Nephron progenitor cell (in vitro differentiated cells): ENCODE results near the gene PPP1R1B.

Experiments used
- DNase-seq: peaks from one replicate; pipeline ENCODE4 v3.0.0; 2021
- H3K27ac Mint-ChIP-seq: 2 replicates; pipeline ENCODE4 v1.8.0; 2021; ENCODE audit warnings: mild to moderate bottlenecking, moderate library complexity, mixed read lengths
- H3K27me3 Mint-ChIP-seq: 2 replicates; pipeline ENCODE4 v1.8.0; 2021; ENCODE audit warnings: mild to moderate bottlenecking, low read depth, mixed read lengths; ENCODE audit not compliant: poor library complexity
- H3K36me3 Mint-ChIP-seq: 2 replicates; pipeline ENCODE4 v1.8.0; 2021; ENCODE audit warnings: low read depth, mixed read lengths
- H3K4me1 Mint-ChIP-seq: 2 replicates; pipeline ENCODE4 v1.8.0; 2021; ENCODE audit warnings: mixed read lengths
- H3K4me3 Mint-ChIP-seq: 2 replicates; pipeline ENCODE4 v1.8.0; 2021; ENCODE audit warnings: mild to moderate bottlenecking, moderate library complexity, mixed read lengths
- H3K9me3 Mint-ChIP-seq: 2 replicates; pipeline ENCODE4 v1.8.0; 2021; ENCODE audit warnings: mild to moderate bottlenecking, moderate library complexity, mixed read lengths
- TF ChIP-seq, protein P1 (sequence below): fragments of 200-600 bp; sonication (generic); IDR thresholded peaks from 2 replicates; pipeline ENCODE4 v1.5.0; 2021; ENCODE audit warnings: antibody characterized with exemption

PPP1R1B gene

GRCh38 chr17:39648616-39649366 is 22.0 kb downstream of the PPP1R1B start:
- Mint-ChIP-seq H3K9me3 (no peaks in the 10 kb centered on the region), H3K4me1 (peaks cover 71% of the 10 kb centered on the region), H3K4me3 (no peak overlapping the region), H3K27me3 (peaks cover 7% of the 10 kb centered on the region), H3K27ac (no peak overlapping the region), H3K36me3 (peaks cover 4% of the 10 kb centered on the region)
- no peak for DNase-seq
- TF ChIP-seq, protein P1, sequence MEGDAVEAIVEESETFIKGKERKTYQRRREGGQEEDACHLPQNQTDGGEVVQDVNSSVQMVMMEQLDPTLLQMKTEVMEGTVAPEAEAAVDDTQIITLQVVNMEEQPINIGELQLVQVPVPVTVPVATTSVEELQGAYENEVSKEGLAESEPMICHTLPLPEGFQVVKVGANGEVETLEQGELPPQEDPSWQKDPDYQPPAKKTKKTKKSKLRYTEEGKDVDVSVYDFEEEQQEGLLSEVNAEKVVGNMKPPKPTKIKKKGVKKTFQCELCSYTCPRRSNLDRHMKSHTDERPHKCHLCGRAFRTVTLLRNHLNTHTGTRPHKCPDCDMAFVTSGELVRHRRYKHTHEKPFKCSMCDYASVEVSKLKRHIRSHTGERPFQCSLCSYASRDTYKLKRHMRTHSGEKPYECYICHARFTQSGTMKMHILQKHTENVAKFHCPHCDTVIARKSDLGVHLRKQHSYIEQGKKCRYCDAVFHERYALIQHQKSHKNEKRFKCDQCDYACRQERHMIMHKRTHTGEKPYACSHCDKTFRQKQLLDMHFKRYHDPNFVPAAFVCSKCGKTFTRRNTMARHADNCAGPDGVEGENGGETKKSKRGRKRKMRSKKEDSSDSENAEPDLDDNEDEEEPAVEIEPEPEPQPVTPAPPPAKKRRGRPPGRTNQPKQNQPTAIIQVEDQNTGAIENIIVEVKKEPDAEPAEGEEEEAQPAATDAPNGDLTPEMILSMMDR = no peak

DNA sequence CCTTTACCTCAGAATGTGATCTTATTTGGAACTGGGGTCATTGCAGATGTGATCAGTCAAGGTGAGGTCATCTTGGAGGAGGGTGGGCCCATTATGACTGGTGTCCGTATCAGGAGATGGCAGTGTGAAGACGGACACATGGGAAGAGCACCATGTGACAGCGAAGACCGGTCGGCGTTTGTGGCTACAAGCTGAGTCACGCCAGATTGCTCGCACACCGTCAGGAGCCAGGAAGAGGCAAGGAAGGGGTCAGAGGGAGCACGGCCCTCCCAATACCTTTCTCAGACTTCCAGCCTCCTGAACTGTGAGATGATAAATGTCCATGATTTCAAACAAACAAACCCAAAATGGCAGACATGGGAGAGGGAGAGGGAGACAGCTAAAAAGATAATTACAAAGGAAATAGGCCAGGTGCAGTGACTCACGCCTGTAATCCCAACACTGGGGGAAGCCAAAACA is 23.4 kb downstream of the PPP1R1B start:
- H3K9me3 Mint-ChIP-seq = no peaks in the 10 kb centered on the region
- DNase-seq = no peak
- TF ChIP-seq, protein P1 = no peak
- peaks cover 69% of the 10 kb centered on the region for H3K4me1 Mint-ChIP-seq
- H3K4me3 Mint-ChIP-seq = peak overlapping the region; percentile 21
- peaks cover 4% of the 10 kb centered on the region for H3K36me3 Mint-ChIP-seq
- peaks cover 7% of the 10 kb centered on the region for H3K27me3 Mint-ChIP-seq
- peak overlapping the region; percentile 95 for H3K27ac Mint-ChIP-seq

DNA sequence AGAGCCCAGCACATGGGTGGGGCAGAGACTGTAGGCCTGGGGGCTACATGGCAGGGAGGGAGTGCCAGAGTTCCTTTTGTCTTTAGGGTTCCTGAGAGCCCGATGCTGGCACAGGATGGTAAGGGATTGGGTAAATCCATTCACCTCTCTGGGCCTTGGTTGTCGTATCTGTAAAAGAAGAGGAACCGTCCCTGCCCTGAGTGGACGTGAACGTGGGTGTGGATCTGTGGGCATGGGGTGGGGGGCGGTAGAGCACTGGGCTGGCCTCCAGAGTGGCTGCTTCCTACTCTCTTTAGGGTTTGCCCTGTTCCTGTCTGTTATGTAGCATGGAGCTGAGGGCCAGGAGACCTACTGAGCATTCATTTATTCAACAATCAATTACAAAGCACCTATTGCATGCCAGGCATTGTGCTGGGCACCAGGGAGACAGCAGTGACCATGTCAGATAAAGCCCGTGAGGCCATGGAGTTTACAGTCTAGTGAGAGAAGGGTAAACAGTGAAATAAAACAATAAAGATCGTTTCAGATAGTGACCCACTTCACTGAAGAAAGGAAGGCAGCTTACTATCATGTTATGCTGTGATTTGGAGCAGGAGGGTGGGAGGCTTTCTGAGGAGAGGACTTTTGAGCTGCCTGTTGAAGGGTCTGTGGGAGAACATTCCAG is 25.3 kb downstream of the PPP1R1B start:
- peaks cover 7% of the 10 kb centered on the region for H3K27me3 Mint-ChIP-seq
- H3K4me3 Mint-ChIP-seq = peak overlapping the region; percentile 59
- H3K9me3 Mint-ChIP-seq = no peaks in the 10 kb centered on the region
- no peak for DNase-seq
- H3K36me3 Mint-ChIP-seq = peaks cover 8% of the 10 kb centered on the region
- peaks cover 76% of the 10 kb centered on the region for H3K4me1 Mint-ChIP-seq
- peak overlapping the region; percentile 96 for H3K27ac Mint-ChIP-seq
- TF ChIP-seq, protein P1 = no peak

DNA sequence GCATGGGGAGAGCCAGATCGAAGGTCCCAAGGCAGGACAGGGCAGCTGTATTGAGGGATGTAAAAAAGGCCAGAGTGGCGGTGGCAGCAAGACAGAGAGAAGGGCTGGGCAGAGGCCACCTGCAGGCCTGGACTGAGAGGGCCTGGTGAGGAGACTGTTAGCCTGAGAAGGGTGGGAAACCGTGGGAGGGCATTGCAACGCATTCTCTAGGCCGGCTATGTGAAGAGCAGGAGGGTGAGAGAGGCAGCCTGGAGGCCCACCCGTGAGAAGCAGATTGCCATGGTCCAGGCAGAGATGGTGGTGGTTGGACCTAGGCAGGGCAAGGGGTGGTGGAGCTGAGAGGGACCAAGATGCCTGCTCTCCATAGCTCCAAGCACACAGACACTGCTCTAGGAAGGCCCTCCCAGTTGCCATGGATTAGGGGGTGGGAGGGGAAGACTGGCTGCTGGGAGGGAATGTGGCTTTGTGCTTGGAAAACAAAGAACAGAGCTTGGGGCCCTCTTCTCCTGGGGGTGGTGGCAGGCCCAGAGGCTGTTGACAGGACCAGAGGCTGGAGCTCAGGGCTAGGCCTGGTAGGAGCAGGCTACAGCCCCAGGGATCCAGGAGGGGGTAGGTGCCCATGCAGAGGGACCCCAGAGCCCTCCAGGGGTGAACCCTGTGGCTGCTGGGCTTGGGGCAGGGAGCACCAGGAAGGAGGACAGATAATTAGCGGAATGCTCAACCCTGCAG is 26.0 kb downstream of the PPP1R1B start:
- H3K4me1 Mint-ChIP-seq = peaks cover 77% of the 10 kb centered on the region
- H3K36me3 Mint-ChIP-seq = peaks cover 8% of the 10 kb centered on the region
- H3K27ac Mint-ChIP-seq = peak overlapping the region; percentile 96
- no peak for DNase-seq
- H3K27me3 Mint-ChIP-seq = peaks cover 7% of the 10 kb centered on the region
- H3K9me3 Mint-ChIP-seq = no peaks in the 10 kb centered on the region
- peak overlapping the region; percentile 59 for H3K4me3 Mint-ChIP-seq
- TF ChIP-seq, protein P1 = no peak

DNA sequence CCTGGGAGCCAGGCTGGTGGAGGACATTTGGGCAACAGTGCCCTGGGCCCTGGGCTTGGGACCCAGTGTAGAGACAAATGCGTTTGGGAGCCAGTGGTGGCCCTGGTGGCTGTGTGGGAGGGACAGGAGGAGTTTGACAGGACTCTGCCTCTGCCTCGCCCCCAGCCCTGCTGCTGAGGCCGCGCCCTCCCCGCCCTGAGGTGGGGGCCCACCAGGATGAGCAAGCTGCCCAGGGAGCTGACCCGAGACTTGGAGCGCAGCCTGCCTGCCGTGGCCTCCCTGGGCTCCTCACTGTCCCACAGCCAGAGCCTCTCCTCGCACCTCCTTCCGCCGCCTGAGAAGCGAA is 26.5 kb downstream of the PPP1R1B start:
- Mint-ChIP-seq H3K36me3 (peaks cover 8% of the 10 kb centered on the region), H3K27ac (no peak overlapping the region), H3K27me3 (peaks cover 7% of the 10 kb centered on the region), H3K4me1 (peaks cover 77% of the 10 kb centered on the region), H3K9me3 (no peaks in the 10 kb centered on the region), H3K4me3 (peak overlapping the region; percentile 65)
- TF ChIP-seq, protein P1 = no peak
- DNase-seq = no peak
